Measurements from ENCODE around the gene CLEC4G.

DNA sequence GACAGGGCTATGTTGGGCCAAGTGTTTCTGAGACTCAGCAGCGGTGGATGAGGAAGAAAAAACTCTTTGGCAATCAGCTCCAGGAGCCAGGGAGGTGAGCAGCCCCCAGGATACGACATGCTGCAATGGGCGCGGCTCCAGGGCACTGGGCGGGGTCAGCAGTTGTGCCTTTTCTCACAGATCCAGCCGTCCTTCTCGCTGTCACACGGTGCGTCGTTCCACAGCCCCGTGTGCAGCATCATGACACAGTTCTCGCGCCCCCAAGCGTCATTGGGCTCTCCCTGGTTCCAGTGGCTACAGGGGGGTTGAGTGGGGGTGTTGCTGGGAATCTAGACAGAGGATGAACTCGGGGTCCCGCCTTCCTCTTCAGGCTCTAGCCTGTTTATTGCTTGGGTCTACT, 2.7 kb downstream of the CLEC4G start:
- TF ChIP-seq, protein P1, sequence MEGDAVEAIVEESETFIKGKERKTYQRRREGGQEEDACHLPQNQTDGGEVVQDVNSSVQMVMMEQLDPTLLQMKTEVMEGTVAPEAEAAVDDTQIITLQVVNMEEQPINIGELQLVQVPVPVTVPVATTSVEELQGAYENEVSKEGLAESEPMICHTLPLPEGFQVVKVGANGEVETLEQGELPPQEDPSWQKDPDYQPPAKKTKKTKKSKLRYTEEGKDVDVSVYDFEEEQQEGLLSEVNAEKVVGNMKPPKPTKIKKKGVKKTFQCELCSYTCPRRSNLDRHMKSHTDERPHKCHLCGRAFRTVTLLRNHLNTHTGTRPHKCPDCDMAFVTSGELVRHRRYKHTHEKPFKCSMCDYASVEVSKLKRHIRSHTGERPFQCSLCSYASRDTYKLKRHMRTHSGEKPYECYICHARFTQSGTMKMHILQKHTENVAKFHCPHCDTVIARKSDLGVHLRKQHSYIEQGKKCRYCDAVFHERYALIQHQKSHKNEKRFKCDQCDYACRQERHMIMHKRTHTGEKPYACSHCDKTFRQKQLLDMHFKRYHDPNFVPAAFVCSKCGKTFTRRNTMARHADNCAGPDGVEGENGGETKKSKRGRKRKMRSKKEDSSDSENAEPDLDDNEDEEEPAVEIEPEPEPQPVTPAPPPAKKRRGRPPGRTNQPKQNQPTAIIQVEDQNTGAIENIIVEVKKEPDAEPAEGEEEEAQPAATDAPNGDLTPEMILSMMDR (IDR thresholded peaks at IDR 0.05; ENCODE audit: insufficient read depth, low read length, poor library complexity, severe bottlenecking) = no peak
- no peak for TF ChIP-seq EZH2phosphoT487 (conservative IDR thresholded peaks at IDR 0.05; ENCODE audit: low read length)

Measured in SU-DHL-6 (cell line).